GM23338 (cell line): ENCODE results near the gene WWOX.

Experiments
- CREB1 ChIP-seq: fragments of 250-450 bp; sonication (Bioruptor Pico); IDR thresholded peaks from 2 replicates; pipeline ENCODE4 v1.5.0; 2020; ENCODE audit warnings: low read depth, mild to moderate bottlenecking, moderate library complexity
- CTCF ChIP-seq, 2 experiments: fragments of 200-600 bp in 1 of 2; sonication (generic) in 1 of 2; conservative IDR thresholded peaks; 2 replicates each; pipeline versions ENCODE4 v1.5.1 to v1.6.1; 2016 to 2017; ENCODE audit warnings: antibody characterized with exemption in 2 of 2, low read depth in 2 of 2, mild to moderate bottlenecking in 2 of 2, moderate library complexity in 1 of 2
- EZH2 ChIP-seq: fragments of 200-600 bp; sonication (generic); IDR thresholded peaks from one replicate; pipeline ENCODE4 v1.8.0; 2017; ENCODE audit warnings: antibody characterized with exemption, mild to moderate bottlenecking, low read depth; ENCODE audit not compliant: unreplicated experiment
- EZH2phosphoT487 ChIP-seq: fragments of 200-600 bp; sonication (generic); IDR thresholded peaks from one replicate; pipeline ENCODE4 v1.8.1; 2018; ENCODE audit warnings: antibody characterized with exemption; ENCODE audit not compliant: unreplicated experiment
- JUNB ChIP-seq: IDR thresholded peaks from one replicate; pipeline ENCODE4 v1.6.1; 2016; ENCODE audit warnings: antibody characterized with exemption; ENCODE audit not compliant: unreplicated experiment
- NANOG ChIP-seq: IDR thresholded peaks from 2 replicates; pipeline ENCODE4 v1.6.1; 2016; ENCODE audit warnings: antibody characterized with exemption, borderline replicate concordance
- POLR2AphosphoS5 ChIP-seq: IDR thresholded peaks from 2 replicates; pipeline ENCODE4 v1.6.1; 2016; ENCODE audit warnings: antibody characterized with exemption, low read depth
- TF ChIP-seq, protein P1 (sequence below): IDR thresholded peaks from one replicate; pipeline ENCODE4 v1.6.1; 2018; ENCODE audit warnings: antibody characterized with exemption; ENCODE audit not compliant: unreplicated experiment

GRCh38 chr16:78782572-78782971 is 683.1 kb downstream of the WWOX start:
- TF ChIP-seq JUNB: no peak
- no peak for TF ChIP-seq POLR2AphosphoS5
- TF ChIP-seq CTCF (conservative IDR thresholded peaks at IDR 0.05; ENCODE audit: low read depth in 2 of 2): no peak
- TF ChIP-seq, protein P1, sequence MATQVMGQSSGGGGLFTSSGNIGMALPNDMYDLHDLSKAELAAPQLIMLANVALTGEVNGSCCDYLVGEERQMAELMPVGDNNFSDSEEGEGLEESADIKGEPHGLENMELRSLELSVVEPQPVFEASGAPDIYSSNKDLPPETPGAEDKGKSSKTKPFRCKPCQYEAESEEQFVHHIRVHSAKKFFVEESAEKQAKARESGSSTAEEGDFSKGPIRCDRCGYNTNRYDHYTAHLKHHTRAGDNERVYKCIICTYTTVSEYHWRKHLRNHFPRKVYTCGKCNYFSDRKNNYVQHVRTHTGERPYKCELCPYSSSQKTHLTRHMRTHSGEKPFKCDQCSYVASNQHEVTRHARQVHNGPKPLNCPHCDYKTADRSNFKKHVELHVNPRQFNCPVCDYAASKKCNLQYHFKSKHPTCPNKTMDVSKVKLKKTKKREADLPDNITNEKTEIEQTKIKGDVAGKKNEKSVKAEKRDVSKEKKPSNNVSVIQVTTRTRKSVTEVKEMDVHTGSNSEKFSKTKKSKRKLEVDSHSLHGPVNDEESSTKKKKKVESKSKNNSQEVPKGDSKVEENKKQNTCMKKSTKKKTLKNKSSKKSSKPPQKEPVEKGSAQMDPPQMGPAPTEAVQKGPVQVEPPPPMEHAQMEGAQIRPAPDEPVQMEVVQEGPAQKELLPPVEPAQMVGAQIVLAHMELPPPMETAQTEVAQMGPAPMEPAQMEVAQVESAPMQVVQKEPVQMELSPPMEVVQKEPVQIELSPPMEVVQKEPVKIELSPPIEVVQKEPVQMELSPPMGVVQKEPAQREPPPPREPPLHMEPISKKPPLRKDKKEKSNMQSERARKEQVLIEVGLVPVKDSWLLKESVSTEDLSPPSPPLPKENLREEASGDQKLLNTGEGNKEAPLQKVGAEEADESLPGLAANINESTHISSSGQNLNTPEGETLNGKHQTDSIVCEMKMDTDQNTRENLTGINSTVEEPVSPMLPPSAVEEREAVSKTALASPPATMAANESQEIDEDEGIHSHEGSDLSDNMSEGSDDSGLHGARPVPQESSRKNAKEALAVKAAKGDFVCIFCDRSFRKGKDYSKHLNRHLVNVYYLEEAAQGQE: no peak
- no peak for TF ChIP-seq NANOG
- TF ChIP-seq CREB1 (CRISPR knock-in tag): no peak
- TF ChIP-seq EZH2phosphoT487: no peak
- TF ChIP-seq EZH2: no peak
